ENCODE results near the gene KCNK1.

KCNK1 gene

DNA sequence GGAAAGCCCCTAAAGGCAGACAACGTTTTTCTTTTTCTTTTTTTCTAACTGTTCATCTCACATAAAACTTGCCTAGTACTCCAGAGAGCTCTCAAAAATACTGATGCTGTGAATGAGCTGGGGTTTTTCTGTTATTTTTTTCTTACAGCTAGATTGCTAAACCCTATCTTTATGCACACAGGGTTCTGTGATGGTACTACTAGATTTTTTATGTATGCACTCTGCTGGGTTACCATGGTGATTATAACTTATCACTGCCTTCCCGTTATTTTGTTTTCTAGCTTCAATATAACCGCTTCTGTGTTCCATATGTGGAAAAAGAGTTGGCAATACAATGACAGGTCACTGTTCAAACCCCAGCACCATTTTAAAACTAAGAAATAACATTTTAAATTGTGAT is 43.7 kb upstream of the KCNK1 start:
- no peaks in the 10 kb centered on the region for H3K4me1 ChIP-seq (ENCODE audit: low read length)
- no peak overlapping the region for H3K4me2 ChIP-seq (ENCODE audit: low read length)
- H3K9me3 ChIP-seq (ENCODE audit: insufficient read depth, low read length) = no peaks in the 10 kb centered on the region
- no peaks in the 10 kb centered on the region for H3K36me3 ChIP-seq (replicated peaks; ENCODE audit: low read depth, low read length)
- no peak overlapping the region for H2AFZ ChIP-seq (ENCODE audit: low read depth, low read length)
- no peaks in the 10 kb centered on the region for H3K79me2 ChIP-seq (ENCODE audit: low read length)
- no peak overlapping the region for H3K27ac ChIP-seq (ENCODE audit: low read length)
- H3K4me3 ChIP-seq (ENCODE audit: low read length) = no peak overlapping the region
- H4K20me1 ChIP-seq (ENCODE audit: insufficient read depth, low read length) = no peaks in the 10 kb centered on the region
- TF ChIP-seq EZH2phosphoT487 (IDR thresholded peaks at IDR 0.05; ENCODE audit: low read depth) = no peak
- TF ChIP-seq, protein P1, sequence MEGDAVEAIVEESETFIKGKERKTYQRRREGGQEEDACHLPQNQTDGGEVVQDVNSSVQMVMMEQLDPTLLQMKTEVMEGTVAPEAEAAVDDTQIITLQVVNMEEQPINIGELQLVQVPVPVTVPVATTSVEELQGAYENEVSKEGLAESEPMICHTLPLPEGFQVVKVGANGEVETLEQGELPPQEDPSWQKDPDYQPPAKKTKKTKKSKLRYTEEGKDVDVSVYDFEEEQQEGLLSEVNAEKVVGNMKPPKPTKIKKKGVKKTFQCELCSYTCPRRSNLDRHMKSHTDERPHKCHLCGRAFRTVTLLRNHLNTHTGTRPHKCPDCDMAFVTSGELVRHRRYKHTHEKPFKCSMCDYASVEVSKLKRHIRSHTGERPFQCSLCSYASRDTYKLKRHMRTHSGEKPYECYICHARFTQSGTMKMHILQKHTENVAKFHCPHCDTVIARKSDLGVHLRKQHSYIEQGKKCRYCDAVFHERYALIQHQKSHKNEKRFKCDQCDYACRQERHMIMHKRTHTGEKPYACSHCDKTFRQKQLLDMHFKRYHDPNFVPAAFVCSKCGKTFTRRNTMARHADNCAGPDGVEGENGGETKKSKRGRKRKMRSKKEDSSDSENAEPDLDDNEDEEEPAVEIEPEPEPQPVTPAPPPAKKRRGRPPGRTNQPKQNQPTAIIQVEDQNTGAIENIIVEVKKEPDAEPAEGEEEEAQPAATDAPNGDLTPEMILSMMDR (IDR thresholded peaks at IDR 0.05; ENCODE audit: low read depth, low read length) = no peak
- H3K27me3 ChIP-seq (ENCODE audit: low read depth, low read length) = 0 out of 2 replicates have a peak, but pooled peaks cover 3% of the 10 kb centered on the region
- no peak overlapping the region for H3K9ac ChIP-seq (ENCODE audit: low read length)

DNA sequence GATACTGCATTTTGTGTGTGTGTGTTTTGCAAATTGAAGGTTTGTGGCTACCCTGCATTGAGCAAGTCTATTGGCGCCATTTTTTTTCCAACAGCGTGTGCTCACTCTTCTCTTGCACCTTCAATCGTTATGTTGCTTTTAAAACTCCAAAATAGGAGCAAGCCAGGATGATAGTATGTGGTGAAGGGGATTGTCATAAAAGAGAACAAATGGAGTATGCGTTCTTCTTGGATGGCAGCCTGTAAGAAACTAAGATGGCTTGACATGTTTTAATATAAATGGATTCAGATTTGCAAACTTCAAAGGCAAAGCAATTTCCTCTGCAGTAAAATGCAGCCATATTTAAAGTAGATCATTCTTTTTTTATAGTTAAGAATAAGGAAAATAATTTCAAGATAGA is 43.2 kb upstream of the KCNK1 start:
- TF ChIP-seq EZH2phosphoT487 (IDR thresholded peaks at IDR 0.05; ENCODE audit: low read depth) = no peak
- TF ChIP-seq, protein P1 (IDR thresholded peaks at IDR 0.05; ENCODE audit: low read depth, low read length) = no peak
- H4K20me1 ChIP-seq (ENCODE audit: insufficient read depth, low read length) = no peaks in the 10 kb centered on the region
- no peak overlapping the region for H3K4me3 ChIP-seq (ENCODE audit: low read length)
- no peak overlapping the region for H3K27ac ChIP-seq (ENCODE audit: low read length)
- no peak overlapping the region for H3K9ac ChIP-seq (ENCODE audit: low read length)
- H3K36me3 ChIP-seq (replicated peaks; ENCODE audit: low read depth, low read length) = no peaks in the 10 kb centered on the region
- no peaks in the 10 kb centered on the region for H3K4me1 ChIP-seq (ENCODE audit: low read length)
- H2AFZ ChIP-seq (ENCODE audit: low read depth, low read length) = no peak overlapping the region
- no peak overlapping the region for H3K4me2 ChIP-seq (ENCODE audit: low read length)
- H3K9me3 ChIP-seq (ENCODE audit: insufficient read depth, low read length) = no peaks in the 10 kb centered on the region
- no peaks in the 10 kb centered on the region for H3K79me2 ChIP-seq (ENCODE audit: low read length)
- H3K27me3 ChIP-seq (ENCODE audit: low read depth, low read length) = 0 out of 2 replicates have a peak, but pooled peaks cover 3% of the 10 kb centered on the region

GRCh38 chr1:233572896-233573295 is 41.0 kb upstream of the KCNK1 start:
- TF ChIP-seq, protein P1 (IDR thresholded peaks at IDR 0.05; ENCODE audit: low read depth, low read length) = no peak
- TF ChIP-seq EZH2phosphoT487 (IDR thresholded peaks at IDR 0.05; ENCODE audit: low read depth) = no peak
- Histone ChIP-seq H3K27ac (ENCODE audit: low read length) (no peak overlapping the region), H3K27me3 (ENCODE audit: low read depth, low read length) (0 out of 2 replicates have a peak, but pooled peaks cover 3% of the 10 kb centered on the region), H3K9me3 (ENCODE audit: insufficient read depth, low read length) (no peaks in the 10 kb centered on the region), H3K79me2 (ENCODE audit: low read length) (no peaks in the 10 kb centered on the region), H4K20me1 (ENCODE audit: insufficient read depth, low read length) (no peaks in the 10 kb centered on the region), H3K4me3 (ENCODE audit: low read length) (no peak overlapping the region), H3K4me1 (ENCODE audit: low read length) (no peaks in the 10 kb centered on the region), H3K36me3 (replicated peaks; ENCODE audit: low read depth, low read length) (no peaks in the 10 kb centered on the region), H2AFZ (ENCODE audit: low read depth, low read length) (no peak overlapping the region), H3K9ac (ENCODE audit: low read length) (no peak overlapping the region), H3K4me2 (ENCODE audit: low read length) (no peak overlapping the region)

GRCh38 chr1:233575450-233575849 is 38.5 kb upstream of the KCNK1 start:
- H3K9me3 ChIP-seq (ENCODE audit: insufficient read depth, low read length) = no peaks in the 10 kb centered on the region
- TF ChIP-seq, protein P1 (IDR thresholded peaks at IDR 0.05; ENCODE audit: low read depth, low read length) = no peak
- no peak for TF ChIP-seq EZH2phosphoT487 (IDR thresholded peaks at IDR 0.05; ENCODE audit: low read depth)
- H3K27ac ChIP-seq (ENCODE audit: low read length) = no peak overlapping the region
- H3K4me3 ChIP-seq (ENCODE audit: low read length) = no peak overlapping the region
- H3K27me3 ChIP-seq (ENCODE audit: low read depth, low read length) = no peaks in the 10 kb centered on the region
- H4K20me1 ChIP-seq (ENCODE audit: insufficient read depth, low read length) = no peaks in the 10 kb centered on the region
- H3K4me1 ChIP-seq (ENCODE audit: low read length) = no peaks in the 10 kb centered on the region
- H3K36me3 ChIP-seq (replicated peaks; ENCODE audit: low read depth, low read length) = no peaks in the 10 kb centered on the region
- no peak overlapping the region for H3K9ac ChIP-seq (ENCODE audit: low read length)
- no peak overlapping the region for H3K4me2 ChIP-seq (ENCODE audit: low read length)
- no peaks in the 10 kb centered on the region for H3K79me2 ChIP-seq (ENCODE audit: low read length)
- no peak overlapping the region for H2AFZ ChIP-seq (ENCODE audit: low read depth, low read length)

Data from OCI-LY3 (cell line).